GM19455 (cell line): ENCODE measurements around the gene VSTM4.

ENCODE experiments used
- ATAC-seq: cut with Tn5 transposase; IDR thresholded peaks from one replicate; pipeline ENCODE4 v1.9.1; 2021; ENCODE audit not compliant: unreplicated experiment

The VSTM4 gene

DNA sequence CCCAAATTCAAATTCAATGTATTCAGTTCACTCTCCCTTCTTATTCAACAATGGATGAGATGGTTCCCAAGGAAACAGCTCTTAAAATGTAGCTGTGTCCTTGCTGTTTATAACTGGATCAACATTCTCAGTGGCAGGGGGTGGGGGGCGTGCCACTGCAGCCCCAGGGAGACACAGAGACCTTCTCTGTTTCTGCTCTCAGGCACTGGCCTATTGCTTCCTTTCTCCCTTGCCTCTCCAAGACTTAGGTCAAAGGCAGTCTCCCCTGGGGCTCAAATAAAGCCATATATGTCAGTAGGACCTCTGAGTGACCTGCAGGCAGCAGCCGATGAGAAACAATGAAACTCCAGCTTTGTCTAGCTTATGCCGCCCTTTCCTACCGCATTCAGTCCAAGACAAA is 20.7 kb downstream of the VSTM4 start:
- ATAC-seq = no peak

DNA sequence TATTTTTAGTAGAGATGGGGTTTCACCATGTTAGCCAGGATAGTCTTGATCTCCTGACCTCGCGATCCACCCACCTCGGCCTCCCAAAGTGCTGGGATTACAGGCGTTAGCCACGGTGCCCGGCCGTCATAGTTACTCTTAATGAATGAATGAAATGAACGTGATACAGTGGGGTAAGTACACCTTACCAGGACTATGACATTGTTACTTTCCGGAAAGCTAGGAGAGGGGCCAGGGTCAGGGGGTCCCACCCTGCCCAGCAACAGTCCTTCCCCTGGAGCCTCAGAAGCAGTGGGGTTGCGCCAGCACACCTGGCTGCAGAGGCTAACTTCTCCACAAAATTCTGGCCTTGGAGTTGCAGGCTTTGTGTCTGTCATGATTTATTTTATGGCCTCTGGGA is 21.4 kb downstream of the VSTM4 start:
- no peak for ATAC-seq

DNA sequence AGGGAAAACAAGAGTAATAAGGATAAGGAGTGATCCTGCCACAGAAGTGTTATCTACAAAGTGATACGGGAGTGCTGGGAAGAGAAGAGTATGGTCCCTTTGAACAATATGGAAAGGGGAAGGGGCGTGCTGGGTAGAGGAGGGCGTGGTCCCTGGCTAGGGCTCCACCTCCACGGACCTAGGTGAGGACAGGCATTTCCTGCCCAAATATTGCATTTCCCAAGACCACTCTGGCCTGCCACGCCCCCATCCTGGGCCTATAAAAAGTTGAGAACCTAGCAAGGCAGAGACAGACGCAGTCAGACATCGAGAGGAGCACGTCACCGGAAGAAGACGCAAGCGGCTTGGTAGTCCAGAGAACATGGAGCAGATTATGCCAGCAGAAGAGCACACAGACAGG is 22.8 kb downstream of the VSTM4 start:
- no peak for ATAC-seq

DNA sequence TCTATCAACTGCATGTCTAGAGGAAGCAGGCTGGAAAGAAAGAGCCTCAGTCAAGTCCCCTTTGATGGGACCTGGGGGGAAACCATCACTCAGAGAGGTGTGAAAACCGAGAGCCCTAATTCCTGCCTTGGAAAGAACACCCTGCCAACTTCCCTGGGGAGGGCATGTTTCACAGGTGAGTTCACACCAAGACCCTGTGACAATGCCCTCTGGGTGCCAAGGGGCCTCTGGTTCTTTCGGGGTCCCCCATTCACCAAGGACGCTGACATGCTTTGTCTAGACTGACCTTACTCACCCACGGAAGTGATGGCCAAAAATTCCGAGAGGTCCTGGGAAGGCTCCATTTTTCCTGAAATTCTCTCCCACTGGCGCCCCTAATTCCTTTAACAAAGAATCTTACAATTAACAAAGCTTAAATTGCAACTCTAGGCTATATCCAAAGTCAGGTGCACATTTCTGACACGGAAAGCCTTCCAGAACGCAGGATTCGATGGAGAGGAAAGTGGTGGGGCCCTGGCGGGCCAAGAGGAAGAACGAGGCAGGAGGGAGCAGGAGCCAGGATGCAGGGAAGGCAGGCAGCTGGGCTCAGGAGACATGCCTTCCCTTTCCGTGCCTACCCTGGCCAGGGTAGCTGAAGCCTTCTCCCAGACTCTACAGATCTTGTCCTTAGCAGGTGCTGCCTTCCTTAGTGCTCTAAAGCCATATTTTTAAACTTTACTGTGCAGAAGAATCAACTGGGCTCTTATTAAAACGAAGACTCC is 23.7 kb downstream of the VSTM4 start:
- ATAC-seq = no peak

DNA sequence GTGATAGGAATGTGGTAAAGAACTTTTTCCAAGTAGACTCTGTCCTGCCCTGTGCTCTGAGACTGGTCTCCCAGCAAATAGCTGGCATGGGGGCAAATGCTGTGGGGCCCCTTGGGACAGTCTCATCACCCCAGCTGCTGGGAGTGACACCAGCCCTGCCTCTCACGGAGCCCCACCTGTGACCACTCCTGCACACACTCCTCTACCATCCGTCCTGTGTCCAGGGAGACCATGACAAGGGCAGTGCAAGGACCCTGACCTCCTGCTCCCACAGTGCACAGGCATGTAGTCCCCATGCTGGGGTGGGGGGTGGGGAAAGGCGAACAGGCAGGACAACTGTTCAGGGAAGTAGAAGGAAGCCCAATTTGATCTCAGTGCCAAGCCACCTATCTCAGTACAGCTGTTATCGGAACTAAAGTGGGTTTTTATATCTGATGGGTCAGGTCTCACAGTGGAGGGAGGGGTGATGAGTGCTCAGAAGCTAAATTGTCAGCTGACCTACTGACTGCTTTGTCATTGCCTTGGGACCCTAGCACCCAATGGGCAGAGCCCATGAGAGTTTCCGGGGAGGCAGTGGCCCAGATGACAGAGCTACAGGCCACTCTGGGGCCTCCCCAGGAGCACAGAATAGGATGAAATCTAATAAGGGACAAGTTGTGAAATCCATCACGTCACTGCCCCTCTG is 24.5 kb downstream of the VSTM4 start:
- no peak for ATAC-seq

DNA sequence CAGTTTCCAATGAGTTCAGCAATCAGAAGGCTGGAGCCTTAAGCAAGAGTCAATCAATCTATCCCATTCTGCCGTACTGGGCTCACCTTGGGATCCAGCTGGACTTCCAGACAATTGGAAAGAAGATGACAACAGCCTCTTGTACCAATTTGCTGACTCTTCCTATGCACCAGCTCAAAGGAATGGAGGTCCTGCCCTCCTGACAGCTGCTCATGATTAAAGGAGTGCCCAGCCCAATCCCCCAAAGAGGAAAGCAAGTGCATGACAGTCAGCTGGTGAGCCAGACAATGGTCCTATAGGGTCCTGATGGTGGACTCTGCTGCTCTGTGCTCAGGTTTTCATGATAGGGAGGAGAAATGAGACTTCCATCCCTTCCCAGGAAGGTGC is 25.1 kb downstream of the VSTM4 start:
- no peak for ATAC-seq

DNA sequence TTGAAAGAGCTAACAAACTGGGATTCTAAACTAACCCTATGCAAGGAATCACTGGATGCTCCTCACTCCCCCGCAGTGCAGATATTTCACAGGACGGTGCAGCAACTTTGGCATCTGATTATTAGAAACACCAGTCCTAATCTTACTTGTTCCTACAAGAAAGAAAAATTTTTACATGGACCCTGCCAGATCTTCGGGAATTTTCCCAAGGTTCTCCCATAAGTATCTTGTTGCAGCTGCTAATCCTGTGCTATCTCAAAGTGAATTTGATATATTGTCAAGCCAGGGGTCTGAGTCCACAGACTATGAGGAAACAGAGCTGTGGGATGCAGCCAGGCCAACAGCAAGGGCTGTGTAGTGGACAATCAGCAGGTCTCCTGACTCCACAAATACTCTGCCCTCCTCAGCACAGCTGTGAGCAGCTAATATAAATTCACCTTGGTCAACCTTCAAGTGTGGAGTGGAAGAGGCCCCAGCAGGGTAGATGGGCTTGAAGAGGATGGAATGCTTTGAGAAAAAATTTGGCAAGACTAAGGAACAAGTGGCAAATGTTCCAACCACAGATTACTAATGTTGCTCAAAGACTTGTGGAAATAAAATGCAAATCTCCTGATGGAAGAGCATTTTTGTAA is 25.6 kb downstream of the VSTM4 start:
- no peak for ATAC-seq

DNA sequence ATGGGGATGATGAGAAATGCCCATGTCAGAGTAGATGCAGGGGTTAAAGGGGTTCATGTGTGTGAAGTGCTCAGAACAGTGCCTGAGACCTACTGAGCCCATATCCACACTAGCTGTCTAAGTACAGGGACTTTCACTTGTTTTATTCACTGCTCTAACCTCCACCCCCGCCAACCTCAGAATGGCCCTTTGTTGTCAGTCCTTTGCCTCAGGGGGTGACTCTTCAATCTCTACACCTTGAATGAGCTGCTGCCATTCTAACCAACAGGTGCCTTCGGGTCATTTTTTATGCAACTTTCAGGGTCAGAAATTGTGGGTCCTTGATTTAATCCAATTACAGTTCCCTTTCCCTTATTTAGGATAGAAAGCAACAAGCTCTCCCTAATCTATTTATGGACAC is 26.2 kb downstream of the VSTM4 start:
- no peak for ATAC-seq

DNA sequence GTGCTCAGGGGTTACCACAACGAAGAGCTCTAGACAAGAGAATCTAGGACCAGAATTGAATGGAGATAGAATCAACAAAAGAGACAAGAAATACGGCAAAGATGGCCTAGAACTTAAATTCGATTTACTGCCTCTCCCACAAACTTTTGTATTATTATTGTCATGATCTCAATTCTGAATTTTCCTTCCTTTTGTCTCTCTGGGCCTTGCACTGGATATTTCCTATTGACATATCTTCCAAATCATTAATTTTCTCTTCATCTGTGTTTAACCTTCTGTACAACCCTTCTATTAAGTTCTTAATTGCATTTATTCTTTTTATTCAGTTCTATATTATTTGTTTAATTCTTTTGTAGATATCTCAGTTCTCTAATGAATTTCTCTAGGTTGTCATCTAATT is 28.4 kb downstream of the VSTM4 start:
- no peak for ATAC-seq

DNA sequence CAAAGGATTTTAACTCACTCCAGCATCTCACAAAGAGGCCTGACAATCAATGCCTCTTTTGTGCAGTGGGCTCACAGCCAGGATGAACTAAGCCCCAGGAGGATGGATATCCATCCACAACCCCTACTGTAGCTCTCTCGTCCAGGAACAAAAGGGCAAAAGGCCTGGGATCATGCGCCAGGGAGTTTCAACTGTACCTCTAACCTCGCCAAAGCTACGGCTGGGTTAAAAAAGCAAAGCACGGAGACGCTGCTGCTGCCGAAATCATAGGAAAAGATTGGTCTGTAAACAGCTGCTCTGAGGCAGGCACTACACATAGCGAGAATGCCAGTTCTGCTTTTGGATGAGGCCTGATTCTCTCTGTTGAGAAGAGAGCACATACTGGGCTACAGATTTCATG is 32.1 kb downstream of the VSTM4 start:
- ATAC-seq = no peak

DNA sequence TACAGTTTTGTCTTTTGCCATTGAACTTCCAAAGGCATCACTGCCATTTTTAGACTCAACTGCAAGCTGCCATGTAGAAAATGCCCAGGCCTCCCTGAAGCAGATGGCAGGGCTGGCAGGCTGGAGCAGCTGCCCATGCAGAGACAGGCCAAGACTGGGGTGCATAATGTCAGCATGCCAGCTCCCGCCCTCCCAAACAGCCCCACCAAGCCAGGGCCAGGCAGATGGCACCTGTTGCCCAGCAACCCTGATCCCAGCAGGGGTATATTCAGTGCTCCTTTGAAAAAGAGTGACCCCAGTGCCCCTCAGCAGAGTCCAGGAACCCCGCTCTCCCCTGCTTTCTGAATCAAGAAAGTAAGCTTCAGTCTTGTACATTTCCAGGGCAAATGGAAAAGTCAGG is 32.6 kb downstream of the VSTM4 start:
- ATAC-seq = no peak

DNA sequence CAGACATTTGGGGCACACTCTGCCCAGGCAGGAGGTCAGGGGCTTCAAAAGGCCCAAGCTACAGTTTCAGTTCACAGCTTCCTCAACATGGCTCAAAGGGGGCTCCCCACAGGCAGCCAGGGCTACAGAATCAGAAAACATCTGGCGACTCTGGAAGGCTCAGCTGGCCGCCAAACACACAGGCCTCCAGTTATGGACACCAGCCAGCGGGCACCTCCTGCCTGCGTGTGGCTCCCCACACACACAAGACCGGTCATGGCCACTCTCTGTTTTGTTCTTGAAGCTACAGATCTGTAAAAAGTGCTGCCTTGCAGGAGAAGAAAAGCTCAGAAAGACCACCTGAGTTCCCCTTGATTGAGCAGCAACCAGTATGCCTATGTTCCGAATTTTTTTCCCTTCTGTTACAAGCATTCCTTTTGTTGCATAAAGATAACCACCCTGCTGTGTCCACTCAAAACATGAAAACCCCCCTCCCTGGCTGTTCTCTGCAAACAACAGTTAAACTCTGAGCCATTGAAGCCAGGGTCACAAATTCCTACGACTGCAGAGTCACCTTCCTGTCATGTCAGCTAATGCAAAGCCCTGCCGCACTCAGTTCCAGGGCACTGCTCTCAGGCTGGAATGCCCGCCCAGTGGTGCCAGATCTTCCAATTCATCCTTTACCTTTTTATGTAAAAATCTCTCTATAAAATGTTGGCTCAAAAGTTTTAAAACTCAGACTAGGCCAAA is 33.6 kb downstream of the VSTM4 start:
- ATAC-seq = no peak

DNA sequence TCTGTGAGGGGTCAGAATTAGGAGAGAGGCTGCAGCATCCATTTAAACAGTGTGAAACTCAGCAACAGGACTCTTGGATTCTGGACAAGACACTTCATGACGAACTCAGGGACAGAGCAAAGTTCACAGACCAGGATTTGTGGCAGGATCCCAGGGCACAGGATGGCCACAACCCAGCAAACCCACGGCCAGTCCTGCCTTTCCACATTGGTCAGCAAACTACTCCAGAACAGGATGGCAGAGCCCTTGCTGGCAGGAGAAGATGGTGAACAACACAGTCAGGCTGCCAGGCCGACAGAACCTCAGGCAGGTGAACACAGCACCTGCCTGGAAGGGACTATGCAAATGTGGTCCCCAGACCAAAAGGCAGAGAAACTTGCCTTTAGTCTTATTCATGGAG is 34.4 kb downstream of the VSTM4 start:
- ATAC-seq = no peak

DNA sequence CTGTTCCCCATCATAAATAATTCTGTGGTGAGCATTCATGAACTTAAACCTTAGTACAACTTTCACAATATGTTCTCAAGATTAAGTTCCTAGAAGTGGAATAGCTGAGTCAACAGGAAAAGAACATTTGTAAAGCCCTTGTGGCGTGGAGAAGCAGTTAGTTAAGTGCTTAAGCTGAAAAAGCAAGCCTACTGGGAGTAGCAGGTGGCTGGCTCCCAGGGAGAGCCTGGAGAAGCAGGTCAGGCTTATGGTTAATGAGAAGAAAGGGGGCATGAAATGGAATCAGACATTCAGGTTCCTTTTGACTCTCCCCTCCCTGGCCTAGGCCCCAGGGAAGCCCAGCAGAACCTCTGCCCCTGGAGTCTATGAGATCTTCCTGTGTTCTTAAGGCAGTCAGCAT is 35.3 kb downstream of the VSTM4 start:
- no peak for ATAC-seq

DNA sequence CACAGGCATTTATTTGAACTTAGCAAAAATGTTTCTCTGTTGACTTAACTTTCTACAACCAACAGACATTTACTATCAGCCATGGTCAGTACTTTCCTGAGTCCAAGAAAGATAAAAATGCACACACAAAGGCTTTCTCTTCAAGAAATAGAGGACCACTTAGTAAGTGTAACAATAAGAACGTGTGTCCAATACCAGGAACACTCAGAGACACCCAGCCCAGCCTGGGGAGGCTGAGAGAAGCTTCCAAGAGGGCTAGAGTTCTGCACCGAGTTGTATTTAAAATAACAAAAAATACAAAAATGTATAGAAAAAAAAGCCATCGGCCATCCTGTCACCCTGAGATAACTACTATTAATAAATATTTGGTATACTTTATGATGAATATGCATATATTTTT is 35.8 kb downstream of the VSTM4 start:
- ATAC-seq = no peak

DNA sequence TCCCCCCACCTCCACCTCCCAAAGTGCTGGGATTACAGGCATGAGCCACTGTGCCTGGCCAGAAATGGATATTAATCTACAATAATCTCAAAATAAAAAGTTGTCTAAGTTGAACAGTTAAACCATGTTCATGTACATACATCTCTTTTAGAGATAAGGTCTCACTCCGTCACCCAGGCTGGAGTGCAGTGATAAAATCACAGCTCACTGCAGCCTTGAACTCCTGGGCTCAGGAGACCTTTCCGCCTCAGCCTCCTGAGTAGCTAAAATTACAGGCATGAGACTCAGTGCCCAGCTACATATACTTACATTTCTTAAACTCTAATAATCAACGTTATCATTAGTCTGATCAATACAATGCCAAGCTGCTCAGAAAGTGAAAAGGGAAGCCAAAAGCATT is 36.2 kb downstream of the VSTM4 start:
- no peak for ATAC-seq

DNA sequence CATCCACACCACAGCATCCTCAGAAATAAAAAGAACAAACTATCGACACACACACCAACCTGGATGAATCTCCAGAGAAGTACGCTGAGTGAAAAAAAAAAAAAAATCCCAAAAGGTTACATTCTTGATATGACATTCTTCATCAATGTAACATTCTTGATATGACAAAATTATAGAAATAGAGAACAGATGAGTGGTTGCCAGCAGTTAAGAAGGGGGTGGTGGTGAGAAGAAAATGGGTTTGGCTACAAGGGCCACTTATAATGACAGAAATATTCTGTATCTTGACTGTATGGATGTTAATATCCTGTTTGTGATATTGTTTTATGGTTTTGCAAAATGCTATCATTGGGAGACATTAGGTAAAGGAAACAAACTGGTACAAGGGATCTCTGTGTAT is 36.9 kb downstream of the VSTM4 start:
- ATAC-seq = no peak

DNA sequence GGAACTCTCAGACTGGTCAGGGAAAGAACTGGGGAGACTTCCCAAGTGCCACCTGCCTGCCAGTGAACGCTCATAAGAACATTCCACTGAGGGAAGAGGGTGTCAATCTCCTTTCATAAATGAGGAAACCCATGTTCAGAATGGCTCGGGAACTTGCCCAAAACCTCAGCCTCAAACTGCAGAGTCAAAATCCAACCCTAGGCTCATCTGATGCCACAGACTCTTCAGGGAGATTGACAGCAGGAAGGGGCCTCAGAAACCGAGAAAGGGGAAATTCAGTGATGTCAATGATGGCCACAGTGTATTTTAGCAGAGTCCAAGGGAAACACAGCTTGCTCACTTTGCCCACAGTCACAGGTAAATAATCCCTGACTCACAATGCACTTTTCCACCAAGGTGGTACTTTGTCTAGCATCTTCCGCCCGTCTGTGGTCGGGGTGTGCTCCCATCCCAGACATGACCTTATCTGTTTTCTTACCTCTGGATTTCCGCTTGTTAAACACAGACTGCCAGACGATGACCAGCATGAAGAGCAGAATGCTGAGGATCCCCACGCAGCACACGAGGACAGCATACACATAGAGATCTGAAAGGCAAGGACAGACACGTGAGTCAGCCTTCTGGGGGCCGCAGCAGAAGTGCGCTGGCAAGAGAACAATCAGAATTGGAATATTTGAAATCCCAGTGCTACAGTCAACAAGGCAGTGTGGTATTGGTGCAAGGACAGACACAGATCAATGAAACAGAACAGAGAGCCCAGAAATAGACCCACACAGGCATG is 38.4 kb downstream of the VSTM4 start:
- no peak for ATAC-seq

DNA sequence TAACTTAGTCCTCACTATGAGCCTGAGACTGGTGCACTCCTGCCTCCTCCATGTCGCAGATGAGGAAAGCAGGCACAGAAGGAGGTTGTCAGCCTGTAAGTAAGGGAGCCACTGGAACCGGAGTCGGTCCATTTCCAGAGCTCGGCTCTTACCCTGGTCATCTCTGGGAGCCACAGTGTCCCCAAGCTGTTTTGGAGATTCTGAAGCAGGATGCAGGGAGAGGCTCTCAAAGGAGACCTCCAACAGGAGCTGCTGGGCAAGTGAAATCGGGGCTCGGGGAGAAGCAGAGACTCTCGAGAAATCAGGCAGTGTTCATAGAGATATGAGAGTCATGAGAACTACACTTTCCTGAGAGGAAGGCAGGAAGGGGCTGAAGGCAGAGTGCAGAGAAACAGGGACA is 39.0 kb downstream of the VSTM4 start:
- no peak for ATAC-seq

DNA sequence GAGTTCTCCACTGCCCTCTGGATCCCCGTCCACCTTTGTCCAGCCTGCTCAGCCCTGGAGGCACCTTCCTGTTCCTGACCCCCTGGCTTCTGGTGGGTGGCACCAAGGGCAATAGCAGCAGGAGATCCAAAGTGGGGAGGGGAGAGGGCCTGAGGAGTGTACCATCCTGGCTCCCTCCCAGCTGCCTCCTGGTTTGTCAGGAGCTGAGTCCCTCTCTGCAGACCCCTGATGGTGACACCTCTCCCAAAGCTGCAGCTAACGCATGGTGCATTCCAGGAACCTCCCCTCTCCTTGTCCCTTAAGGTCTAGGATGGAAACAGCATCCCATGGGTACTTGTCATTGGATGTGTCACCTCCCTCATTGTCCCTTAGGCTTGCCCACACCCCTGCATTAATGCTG is 39.6 kb downstream of the VSTM4 start:
- no peak for ATAC-seq
